HFF-Myc (cell line): ENCODE results near the gene ADCY10.
"Not testable (repeated sequence)": the region's sequence is repeated elsewhere in the genome, so short reads cannot be mapped to it uniquely, and the experiment has no call there.

Experiments used
- DNase-seq: peaks from one replicate; pipeline ENCODE4 v3.0.0-alpha.2; 2011; ENCODE audit warnings: low read depth; ENCODE audit errors: extremely low read depth
- H3K4me3 ChIP-seq: replicated peaks from 2 replicates; pipeline ENCODE4 v1.5.1; 2011; ENCODE audit warnings: low read depth, mild to moderate bottlenecking, control low read depth, low read length
- TF ChIP-seq, protein P1 (sequence below): IDR thresholded peaks from 2 replicates; pipeline ENCODE4 v1.5.1; 2012; ENCODE audit warnings: mild to moderate bottlenecking, low read depth, low read length, control low read depth; ENCODE audit errors: missing control alignments

Gene ADCY10

DNA sequence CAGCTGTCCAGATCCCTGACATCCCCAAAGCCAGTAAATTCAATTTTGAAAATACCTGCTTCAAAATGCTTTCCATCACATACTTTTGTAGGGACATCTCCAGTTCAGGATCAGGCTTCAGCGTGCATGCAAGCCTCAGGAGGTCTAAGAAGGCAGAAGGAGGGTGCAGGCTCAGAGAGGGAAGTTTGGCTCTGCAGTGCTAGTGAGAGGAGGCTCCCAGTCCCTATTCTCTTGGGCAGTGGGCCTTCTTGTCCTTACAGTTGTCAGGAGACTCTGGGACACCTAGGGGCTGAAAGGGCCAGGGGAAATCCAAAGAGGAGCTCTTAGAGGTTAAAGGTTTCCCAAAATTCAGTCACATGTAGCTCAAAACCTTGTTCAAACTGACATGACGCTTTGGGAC lies 20.1 kb downstream of the ADCY10 start:
- no peak overlapping the region for H3K4me3 ChIP-seq
- TF ChIP-seq, protein P1, sequence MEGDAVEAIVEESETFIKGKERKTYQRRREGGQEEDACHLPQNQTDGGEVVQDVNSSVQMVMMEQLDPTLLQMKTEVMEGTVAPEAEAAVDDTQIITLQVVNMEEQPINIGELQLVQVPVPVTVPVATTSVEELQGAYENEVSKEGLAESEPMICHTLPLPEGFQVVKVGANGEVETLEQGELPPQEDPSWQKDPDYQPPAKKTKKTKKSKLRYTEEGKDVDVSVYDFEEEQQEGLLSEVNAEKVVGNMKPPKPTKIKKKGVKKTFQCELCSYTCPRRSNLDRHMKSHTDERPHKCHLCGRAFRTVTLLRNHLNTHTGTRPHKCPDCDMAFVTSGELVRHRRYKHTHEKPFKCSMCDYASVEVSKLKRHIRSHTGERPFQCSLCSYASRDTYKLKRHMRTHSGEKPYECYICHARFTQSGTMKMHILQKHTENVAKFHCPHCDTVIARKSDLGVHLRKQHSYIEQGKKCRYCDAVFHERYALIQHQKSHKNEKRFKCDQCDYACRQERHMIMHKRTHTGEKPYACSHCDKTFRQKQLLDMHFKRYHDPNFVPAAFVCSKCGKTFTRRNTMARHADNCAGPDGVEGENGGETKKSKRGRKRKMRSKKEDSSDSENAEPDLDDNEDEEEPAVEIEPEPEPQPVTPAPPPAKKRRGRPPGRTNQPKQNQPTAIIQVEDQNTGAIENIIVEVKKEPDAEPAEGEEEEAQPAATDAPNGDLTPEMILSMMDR, result no peak
- no peak for DNase-seq

DNA sequence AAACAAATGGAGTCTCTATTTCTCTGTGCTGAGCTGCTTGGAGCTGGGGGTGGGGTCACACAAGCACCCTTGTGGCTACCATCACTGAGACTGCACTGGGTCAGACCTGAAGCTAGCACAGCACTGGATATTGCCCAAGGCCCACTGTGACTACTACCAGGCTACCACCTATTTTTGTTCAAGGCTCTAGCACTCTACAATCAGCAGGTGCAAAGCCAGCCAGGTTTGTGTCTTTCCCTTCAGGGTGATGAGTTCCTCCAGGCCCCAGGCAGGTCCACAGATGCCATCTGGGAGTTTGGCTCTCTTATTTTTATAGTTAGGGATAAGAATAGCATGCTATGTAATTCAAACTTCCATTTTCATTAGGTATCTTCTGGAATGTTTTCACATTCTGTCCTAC lies 23.5 kb downstream of the ADCY10 start:
- no peak overlapping the region for H3K4me3 ChIP-seq

DNA sequence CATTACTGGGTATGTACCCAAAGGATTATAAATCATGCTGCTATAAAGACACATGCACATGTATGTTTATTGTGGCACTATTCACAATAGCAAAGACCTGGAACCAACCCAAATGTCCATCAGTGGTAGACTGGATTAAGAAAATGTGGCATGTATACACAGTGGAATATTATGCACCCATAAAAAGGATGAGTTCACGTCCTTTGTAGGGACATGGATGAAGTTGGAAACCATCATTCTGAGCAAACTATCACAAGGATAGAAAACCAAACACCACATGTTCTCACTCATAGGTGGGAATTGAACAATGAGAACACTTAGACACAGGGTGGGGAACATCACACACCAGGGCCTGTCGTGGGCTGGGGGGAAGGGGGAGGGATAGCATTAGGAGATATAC lies 26.7 kb downstream of the ADCY10 start:
- H3K4me3 ChIP-seq, DNase-seq: not testable (repeated sequence)

More for the DNA sequence above, 23.5 kb downstream of the ADCY10 start:
- TF ChIP-seq, protein P1, result no peak
- no peak for DNase-seq

DNA sequence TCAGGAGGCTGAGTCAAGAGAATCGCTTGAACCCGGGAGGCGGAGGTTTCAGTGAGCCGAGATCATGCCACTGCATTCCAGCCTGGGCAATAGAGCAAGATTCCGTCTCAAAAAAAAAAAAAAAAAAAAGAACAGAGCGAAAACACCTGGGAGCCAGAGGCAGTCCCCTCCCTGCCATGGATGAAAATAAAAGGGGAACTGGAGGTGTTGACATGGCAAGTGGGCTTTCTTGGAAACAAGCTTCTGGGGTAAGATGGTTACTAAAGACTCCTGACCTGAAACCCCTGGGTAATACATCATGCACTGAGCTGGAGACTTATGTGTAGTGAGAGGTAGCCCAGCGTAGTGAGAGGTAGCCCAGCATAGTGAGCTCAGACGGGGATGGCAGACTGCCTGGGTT lies 31.6 kb downstream of the ADCY10 start:
- DNase-seq, result no peak
- H3K4me3 ChIP-seq, result no peak overlapping the region
- TF ChIP-seq, protein P1, result no peak

DNA sequence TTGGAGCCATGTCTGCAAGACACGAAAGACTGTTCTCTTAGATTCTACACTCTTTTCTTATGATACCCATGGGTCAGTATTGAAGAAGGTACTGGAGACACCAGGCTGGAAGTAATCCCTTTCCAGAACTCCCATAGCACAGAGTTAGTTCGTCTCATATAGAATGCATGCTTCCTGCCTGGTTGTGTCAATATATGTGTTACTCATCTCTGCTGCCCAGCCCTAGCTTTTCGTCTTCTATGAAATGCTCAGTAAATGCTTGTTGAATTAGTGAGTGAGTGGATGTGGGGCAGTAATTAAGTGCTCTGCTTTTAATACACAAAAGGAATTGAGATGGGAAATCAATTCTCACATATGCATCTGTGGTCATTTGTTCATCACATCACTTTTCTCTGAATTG lies 32.1 kb downstream of the ADCY10 start:
- TF ChIP-seq, protein P1, result no peak
- no peak overlapping the region for H3K4me3 ChIP-seq
- no peak for DNase-seq

DNA sequence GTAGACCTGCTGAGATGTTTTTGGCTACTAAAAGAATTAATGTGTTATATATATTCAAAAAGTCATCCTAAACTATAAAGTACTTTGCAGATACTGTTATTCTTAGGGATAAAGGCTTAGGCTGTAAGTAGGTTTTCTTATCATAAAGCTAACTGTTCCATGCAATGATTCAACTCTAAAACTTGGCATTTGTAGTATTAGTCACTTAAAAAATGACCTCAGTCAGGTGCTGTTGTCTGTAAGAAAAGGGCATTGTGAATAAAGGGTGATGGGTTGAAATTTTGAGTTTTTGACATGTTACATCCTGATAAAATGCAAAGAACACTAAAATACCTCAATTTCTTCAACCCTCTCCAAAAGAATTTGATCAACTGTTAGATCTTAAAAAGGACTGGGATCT lies 32.9 kb downstream of the ADCY10 start:
- no peak for DNase-seq
- no peak overlapping the region for H3K4me3 ChIP-seq
- TF ChIP-seq, protein P1, result no peak

DNA sequence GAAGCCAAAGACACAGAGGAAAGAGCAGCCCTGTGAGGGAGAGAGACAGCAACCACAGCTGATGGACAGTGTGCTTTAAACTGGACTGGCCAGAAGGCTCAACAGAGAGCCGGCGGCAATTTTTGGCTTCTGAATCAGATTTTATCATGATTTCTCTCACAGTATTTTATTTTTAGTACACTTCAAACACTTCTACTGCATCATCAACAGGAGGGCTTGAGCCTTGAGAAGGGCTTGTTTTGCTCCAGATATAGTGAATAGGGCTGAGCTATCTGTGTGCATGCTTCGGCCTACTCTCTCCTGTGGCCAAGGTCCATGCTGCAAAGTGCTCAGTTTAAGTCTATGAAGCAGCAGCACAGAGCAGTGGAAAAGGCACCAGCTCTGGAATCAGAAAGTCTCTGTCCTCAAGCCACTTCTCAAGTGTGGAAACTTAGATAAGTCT lies 33.3 kb downstream of the ADCY10 start:
- TF ChIP-seq, protein P1, result no peak
- no peak overlapping the region for H3K4me3 ChIP-seq
- DNase-seq, result no peak
